Tibial nerve (tissue), 4 donors: ENCODE measurements around the gene HSF2. TPM values are rescaled to one million over a fixed set of nuclear protein-coding genes. Genes with fewer than 3 reads are reported as not detected.

Source experiments
- DNase-seq, 2 donors: peaks; one replicate each; pipeline ENCODE4 v3.0.0-alpha.2; 2019; ENCODE audit warnings: low spot score in 2 of 2
- H3K27ac ChIP-seq, 4 donors: fragments of 200-600 bp; sonication (generic) in 3 of 4; one replicate each; pipeline ENCODE4 v1.5.1; 2017 to 2019; ENCODE audit warnings: mild to moderate bottlenecking in 1 of 4
- H3K27me3 ChIP-seq, 2 donors: fragments of 200-600 bp; sonication (generic) in 1 of 2; one replicate each; pipeline versions ENCODE4 v1.5.1 to v1.6.0; 2017 to 2019
- H3K36me3 ChIP-seq, 3 donors: fragments of 200-600 bp; sonication (generic); one replicate each; pipeline ENCODE4 v1.5.1; 2018 to 2019
- H3K4me1 ChIP-seq, 4 donors: fragments of 200-600 bp; sonication (generic) in 3 of 4; one replicate each; pipeline ENCODE4 v1.5.1; 2017 to 2019
- H3K4me3 ChIP-seq, 4 donors: fragments of 200-600 bp; sonication (generic) in 3 of 4; one replicate each; pipeline ENCODE4 v1.5.1; 2017 to 2019; ENCODE audit warnings: mild to moderate bottlenecking in 1 of 4, moderate library complexity in 1 of 4
- H3K9me3 ChIP-seq, 4 donors: fragments of 200-600 bp; sonication (generic) in 3 of 4; one replicate each; pipeline ENCODE4 v1.5.1; 2017 to 2019
- EP300 ChIP-seq, 2 donors: sonication (generic); formaldehyde crosslinking; IDR thresholded peaks; one replicate each; pipeline ENCODE4 v1.6.1; 2017; ENCODE audit warnings: antibody characterized with exemption in 2 of 2, mild to moderate bottlenecking in 1 of 2
- POLR2A ChIP-seq, 2 donors: fragments of 450-650 bp; IDR thresholded peaks; one replicate each; pipeline ENCODE4 v1.6.1; 2017; ENCODE audit warnings: antibody characterized with exemption in 2 of 2, mild to moderate bottlenecking in 2 of 2, moderate library complexity in 2 of 2
- WGBS, 2 donors: methylation state at CpG; one replicate each; pipeline ENCODE4 v1.1.5; 2018; 5-methylcytosine and 5-hydroxymethylcytosine counted together
- total RNA-seq, 4 donors: library from RNA; depleted of rRNA; stranded (reverse); fragments of >200 nt; gene quantifications; one replicate each; pipeline ENCODE4 v1.1.0, GENCODE V29; 2016
- TF ChIP-seq, protein P1 (sequence below), 5 experiments: fragments of 200-600 bp in 3 of 5; fragments of 450-650 bp in 2 of 5; sonication (generic) in 3 of 5; IDR thresholded peaks; one replicate each; pipeline ENCODE4 v1.5.1; 2016 to 2019; ENCODE audit warnings: antibody characterized with exemption in 5 of 5, mild to moderate bottlenecking in 3 of 5, moderate library complexity in 2 of 5

The HSF2 gene
- total RNA-seq, 4 donors from 2014 or later: 20.7 to 40.6 (median 31.5) TPM

DNA sequence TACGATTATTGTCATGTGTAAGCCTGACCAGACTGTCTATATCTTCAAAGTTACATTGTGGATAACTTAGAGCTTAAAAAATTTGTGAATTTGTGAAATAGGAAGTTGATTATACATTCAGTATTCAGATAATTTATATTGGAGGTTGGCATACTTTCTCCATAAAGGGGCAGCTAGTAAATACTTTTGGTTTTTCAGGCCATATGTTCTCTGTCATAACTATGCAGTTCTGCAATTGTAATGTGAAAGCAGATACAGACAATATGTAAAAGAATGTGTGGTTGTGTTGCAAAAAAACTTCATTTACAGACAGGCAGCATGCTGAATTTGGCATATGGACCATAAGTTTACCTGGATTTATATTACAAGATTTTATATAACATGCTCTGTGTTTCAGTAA is 29.3 kb downstream of the HSF2 start:
- Histone ChIP-seq H3K27ac (no peak overlapping the region), H3K27me3 (no peaks in the 10 kb centered on the region), H3K36me3 (peaks cover 0 to 53% (median 8%) of the 10 kb centered on the region in 3 donors), H3K9me3 (no peaks in the 10 kb centered on the region), H3K4me1 (no peaks in the 10 kb centered on the region), H3K4me3 (no peak overlapping the region)
- TF ChIP-seq, protein P1, sequence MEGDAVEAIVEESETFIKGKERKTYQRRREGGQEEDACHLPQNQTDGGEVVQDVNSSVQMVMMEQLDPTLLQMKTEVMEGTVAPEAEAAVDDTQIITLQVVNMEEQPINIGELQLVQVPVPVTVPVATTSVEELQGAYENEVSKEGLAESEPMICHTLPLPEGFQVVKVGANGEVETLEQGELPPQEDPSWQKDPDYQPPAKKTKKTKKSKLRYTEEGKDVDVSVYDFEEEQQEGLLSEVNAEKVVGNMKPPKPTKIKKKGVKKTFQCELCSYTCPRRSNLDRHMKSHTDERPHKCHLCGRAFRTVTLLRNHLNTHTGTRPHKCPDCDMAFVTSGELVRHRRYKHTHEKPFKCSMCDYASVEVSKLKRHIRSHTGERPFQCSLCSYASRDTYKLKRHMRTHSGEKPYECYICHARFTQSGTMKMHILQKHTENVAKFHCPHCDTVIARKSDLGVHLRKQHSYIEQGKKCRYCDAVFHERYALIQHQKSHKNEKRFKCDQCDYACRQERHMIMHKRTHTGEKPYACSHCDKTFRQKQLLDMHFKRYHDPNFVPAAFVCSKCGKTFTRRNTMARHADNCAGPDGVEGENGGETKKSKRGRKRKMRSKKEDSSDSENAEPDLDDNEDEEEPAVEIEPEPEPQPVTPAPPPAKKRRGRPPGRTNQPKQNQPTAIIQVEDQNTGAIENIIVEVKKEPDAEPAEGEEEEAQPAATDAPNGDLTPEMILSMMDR (IDR thresholded peaks at IDR 0.05): no peak
- DNase-seq: no peak
- 96 to 100% methylated on average over 1 of the region's 1 CpG for WGBS, 2 donors

DNA sequence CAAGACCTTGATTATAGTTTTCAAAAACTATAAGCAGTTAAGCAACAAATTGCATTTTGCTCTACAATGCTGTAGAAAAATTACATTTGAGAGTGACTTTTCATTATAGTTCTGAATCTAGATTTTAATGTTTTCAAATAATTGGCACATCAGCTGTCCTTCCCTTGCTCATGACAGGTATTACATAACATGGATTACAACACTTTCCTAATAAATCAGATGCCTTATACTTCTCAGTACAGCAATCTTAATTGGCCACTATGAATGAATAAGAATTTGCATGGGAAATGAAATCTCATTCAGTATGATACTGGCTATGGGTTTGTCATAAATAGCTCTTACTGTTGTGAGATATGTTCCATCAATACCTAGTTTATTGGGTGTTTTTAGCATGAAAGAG is 29.9 kb downstream of the HSF2 start:
- TF ChIP-seq POLR2A (IDR thresholded peaks at IDR 0.05) (no peak), EP300 (IDR thresholded peaks at IDR 0.05) (no peak)
- TF ChIP-seq, protein P1 (IDR thresholded peaks at IDR 0.05): no peak
- H3K36me3 ChIP-seq: peaks cover 0 to 53% (median 8%) of the 10 kb centered on the region in 3 donors
- DNase-seq: no peak

DNA sequence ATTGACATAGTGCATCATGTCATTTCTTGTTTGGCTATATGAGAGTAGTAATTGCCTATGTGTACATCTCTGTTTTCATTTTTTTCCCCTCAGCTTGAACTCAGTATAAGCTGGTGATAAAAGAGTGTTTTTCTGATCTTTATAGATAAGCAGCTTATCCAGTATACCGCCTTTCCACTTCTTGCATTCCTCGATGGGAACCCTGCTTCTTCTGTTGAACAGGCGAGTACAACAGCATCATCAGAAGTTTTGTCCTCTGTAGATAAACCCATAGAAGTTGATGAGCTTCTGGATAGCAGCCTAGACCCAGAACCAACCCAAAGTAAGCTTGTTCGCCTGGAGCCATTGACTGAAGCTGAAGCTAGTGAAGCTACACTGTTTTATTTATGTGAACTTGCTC is 32.3 kb downstream of the HSF2 start:
- no peak overlapping the region for H3K27ac ChIP-seq
- no peak for TF ChIP-seq POLR2A (IDR thresholded peaks at IDR 0.05)
- no peak for TF ChIP-seq EP300 (IDR thresholded peaks at IDR 0.05)
- TF ChIP-seq, protein P1 (IDR thresholded peaks at IDR 0.05): no peak
- H3K9me3 ChIP-seq: no peaks in the 10 kb centered on the region
- no peak overlapping the region for H3K4me3 ChIP-seq
- WGBS, 2 donors: 95 to 98% methylated on average over 4 of the region's 4 CpGs
- H3K4me1 ChIP-seq: no peaks in the 10 kb centered on the region
- no peak for DNase-seq
- H3K36me3 ChIP-seq: peaks cover 0 to 48% (median 8%) of the 10 kb centered on the region in 3 donors
- no peaks in the 10 kb centered on the region for H3K27me3 ChIP-seq

More for the DNA sequence above, 29.9 kb downstream of the HSF2 start:
- H3K9me3 ChIP-seq: no peaks in the 10 kb centered on the region
- H3K4me1 ChIP-seq: no peaks in the 10 kb centered on the region
- no peak overlapping the region for H3K27ac ChIP-seq
- no peak overlapping the region for H3K4me3 ChIP-seq
- no peaks in the 10 kb centered on the region for H3K27me3 ChIP-seq

DNA sequence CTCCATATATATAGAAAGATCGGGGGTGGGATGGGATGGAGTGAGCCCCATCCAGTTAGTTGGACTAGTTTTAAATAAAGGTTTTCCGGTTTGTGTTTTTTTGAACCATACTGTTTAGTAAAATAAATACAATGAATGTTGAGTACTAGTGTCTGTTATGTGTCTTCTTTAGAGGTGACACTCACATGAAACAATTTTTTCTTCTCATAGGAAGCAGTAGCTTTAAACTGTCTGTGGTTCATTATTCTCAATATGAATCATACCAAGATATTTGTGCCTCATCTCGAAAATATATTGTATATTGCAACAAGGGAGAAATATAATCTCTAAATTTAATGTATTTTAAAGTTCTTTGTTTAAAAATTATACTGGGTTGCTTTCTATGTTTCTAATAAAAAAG is 33.4 kb downstream of the HSF2 start:
- no peak overlapping the region for H3K27ac ChIP-seq
- no peaks in the 10 kb centered on the region for H3K9me3 ChIP-seq
- H3K4me3 ChIP-seq: no peak overlapping the region
- TF ChIP-seq, protein P1 (IDR thresholded peaks at IDR 0.05): no peak
- TF ChIP-seq EP300 (IDR thresholded peaks at IDR 0.05) (no peak), POLR2A (IDR thresholded peaks at IDR 0.05) (no peak)
- no peaks in the 10 kb centered on the region for H3K27me3 ChIP-seq
- no peaks in the 10 kb centered on the region for H3K4me1 ChIP-seq
- H3K36me3 ChIP-seq: peaks cover 0 to 54% (median 8%) of the 10 kb centered on the region in 3 donors
- 91% methylated on average over 3 of the region's 3 CpGs for WGBS, 2 donors
- no peak for DNase-seq

DNA sequence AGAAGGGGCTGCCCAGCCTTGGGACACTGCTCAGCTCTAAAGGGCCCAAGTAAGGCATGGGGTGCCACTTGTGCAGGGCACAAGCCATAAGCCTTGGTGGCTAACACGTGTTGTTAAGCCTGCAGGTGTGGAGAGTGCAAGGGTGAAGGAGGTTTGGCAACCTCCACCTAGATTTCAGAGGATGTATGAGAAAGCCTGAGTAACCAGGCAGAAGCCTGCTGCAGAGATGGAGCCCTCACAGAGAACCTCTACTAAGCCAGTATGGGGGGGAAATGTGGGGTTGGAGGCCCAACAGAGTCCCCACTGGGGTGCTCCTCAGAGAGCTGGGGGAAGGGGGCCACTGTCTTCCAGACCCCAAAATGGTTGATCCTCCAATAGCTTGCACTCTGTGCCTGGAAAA is 39.5 kb downstream of the HSF2 start:
- Histone ChIP-seq H3K4me3 (no peak overlapping the region), H3K27ac (no peak overlapping the region), H3K4me1 (no peaks in the 10 kb centered on the region), H3K9me3 (peaks cover 0 to 2% (median 0%) of the 10 kb centered on the region in 4 donors), H3K27me3 (no peaks in the 10 kb centered on the region), H3K36me3 (peaks cover 0 to 95% (median 3%) of the 10 kb centered on the region in 3 donors)
- DNase-seq: no peak
- TF ChIP-seq EP300 (IDR thresholded peaks at IDR 0.05): no peak
- TF ChIP-seq, protein P1 (IDR thresholded peaks at IDR 0.05): no peak
- no peak for TF ChIP-seq POLR2A (IDR thresholded peaks at IDR 0.05)
- 95% methylated on average over 1 of the region's 1 CpG for WGBS, 2 donors
